ENCODE measurements around the gene XPNPEP2. TPM values are rescaled to one million over a fixed set of nuclear protein-coding genes. Genes with fewer than 3 reads are reported as not detected.

Gene XPNPEP2
- total and polyA plus RNA-seq, 9 of the 15 experiments (the other 6 are each of a cell fraction or from before 2014, with no cell fraction given) = 0.03 to 0.19 (median 0.09) TPM; not detected in 5

DNA sequence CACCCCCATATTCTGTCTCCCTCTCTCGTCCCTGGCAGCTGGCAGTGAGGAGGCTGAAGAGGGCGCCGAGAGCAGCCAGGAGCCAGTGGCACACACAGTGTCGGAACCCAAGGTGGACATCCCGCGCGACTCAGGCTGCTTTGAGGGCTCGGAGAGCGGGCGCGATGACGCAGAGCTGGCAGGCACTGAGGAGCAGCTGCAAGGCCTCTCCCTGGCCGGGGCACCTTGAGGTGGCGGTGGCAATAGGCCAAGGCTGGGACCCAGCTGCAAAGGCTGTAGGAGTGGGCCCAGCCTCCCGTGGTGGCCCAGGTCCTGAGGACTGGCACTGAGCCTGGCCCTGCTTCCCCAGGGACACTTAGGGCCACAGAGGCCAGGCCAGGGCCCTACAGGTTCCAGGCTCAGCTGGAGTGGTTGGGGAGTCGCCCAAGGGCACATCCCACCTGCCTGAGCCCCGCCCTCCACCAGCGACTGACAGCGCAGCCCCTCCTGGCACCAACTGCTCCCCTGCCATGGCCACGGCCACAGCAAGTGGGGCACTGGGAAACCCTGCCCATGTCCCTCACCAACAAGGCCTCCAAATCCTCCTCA, 54.9 kb downstream of the XPNPEP2 start (continued):
- TF ChIP-seq, protein P1, sequence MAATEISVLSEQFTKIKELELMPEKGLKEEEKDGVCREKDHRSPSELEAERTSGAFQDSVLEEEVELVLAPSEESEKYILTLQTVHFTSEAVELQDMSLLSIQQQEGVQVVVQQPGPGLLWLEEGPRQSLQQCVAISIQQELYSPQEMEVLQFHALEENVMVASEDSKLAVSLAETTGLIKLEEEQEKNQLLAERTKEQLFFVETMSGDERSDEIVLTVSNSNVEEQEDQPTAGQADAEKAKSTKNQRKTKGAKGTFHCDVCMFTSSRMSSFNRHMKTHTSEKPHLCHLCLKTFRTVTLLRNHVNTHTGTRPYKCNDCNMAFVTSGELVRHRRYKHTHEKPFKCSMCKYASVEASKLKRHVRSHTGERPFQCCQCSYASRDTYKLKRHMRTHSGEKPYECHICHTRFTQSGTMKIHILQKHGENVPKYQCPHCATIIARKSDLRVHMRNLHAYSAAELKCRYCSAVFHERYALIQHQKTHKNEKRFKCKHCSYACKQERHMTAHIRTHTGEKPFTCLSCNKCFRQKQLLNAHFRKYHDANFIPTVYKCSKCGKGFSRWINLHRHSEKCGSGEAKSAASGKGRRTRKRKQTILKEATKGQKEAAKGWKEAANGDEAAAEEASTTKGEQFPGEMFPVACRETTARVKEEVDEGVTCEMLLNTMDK (IDR thresholded peaks at IDR 0.05; ENCODE audit: borderline replicate concordance, insufficient read depth, low read depth, low read length, poor library complexity, severe bottlenecking) = no peak
- TF ChIP-seq POLR3A (IDR thresholded peaks at IDR 0.05; ENCODE audit: borderline replicate concordance, extremely low read depth, insufficient read depth, insufficient read length) (no peak), NR0B1 (IDR thresholded peaks at IDR 0.05; ENCODE audit: partially characterized antibody) (no peak), SMAD3 (CRISPR knock-in tag; conservative IDR thresholded peaks at IDR 0.05) (no peak), FOXJ2 (tag; IDR thresholded peaks at IDR 0.05) (no peak)

GRCh38 chrX:129795584-129795983, 56.8 kb downstream of the XPNPEP2 start:
- Histone ChIP-seq H3K9ac (ENCODE audit: insufficient read depth in 1 of 2, low read depth in 2 of 2, low read length in 2 of 2) (no peak overlapping the region), H4K20me1 (replicated peaks; ENCODE audit: control insufficient read depth, insufficient read depth, low read length) (no peaks in the 10 kb centered on the region), H3K4me2 (ENCODE audit: insufficient read depth, low read length) (no peak overlapping the region), H3K27me3 (ENCODE audit: control insufficient read depth in 2 of 2, insufficient read depth in 2 of 2, low read length in 2 of 2) (no peaks in the 10 kb centered on the region), H3K9me1 (ENCODE audit: control insufficient read depth, insufficient read depth, low read length) (peaks cover 2% of the 10 kb centered on the region), H2AFZ (ENCODE audit: low read depth, low read length) (no peak overlapping the region), H3K4me1 (replicated peaks in 1 of 2; ENCODE audit: control insufficient read depth in 2 of 2, insufficient read depth in 2 of 2, low read length in 2 of 2) (peaks cover 0 to 5% of the 10 kb centered on the region in 2 experiments; a peak in 1 of 5 replicates), H3K36me3 (ENCODE audit: control insufficient read depth, insufficient read depth, low read length) (peaks cover 6% of the 10 kb centered on the region; the same call in 1 of the 3 replicates), H3K27ac (ENCODE audit: extremely low read depth, low read depth, low read length) (no peak overlapping the region), H3K79me2 (ENCODE audit: control insufficient read depth, insufficient read depth, low read length) (no peaks in the 10 kb centered on the region), H3K4me3 (no peak overlapping the region), H3K9me3 (replicated peaks; ENCODE audit: control insufficient read depth, insufficient read depth, low read depth, low read length) (no peaks in the 10 kb centered on the region)
- 56% methylated on average over 1 of the region's 1 CpG for WGBS (ENCODE audit: insufficient coverage, low coverage, missing lambda C conversion rate)
- ATAC-seq (no peak), DNase-seq (ENCODE audit: extremely low read depth in 1 of 4, low spot score in 3 of 4) (no peak), FAIRE-seq (no peak)
- CTCF ChIA-PET (ENCODE audit: low intra/inter-chr PET ratio) = no interaction called here
- POLR2A ChIA-PET = interaction anchor here (0.6 to 0.9 kb wide), 3 partner anchors 13 to 29 kb away, joined by 3 to 5 read pairs (median 4); no protein-coding TSS in a partner anchor
- BruUV-seq (replicated peaks) = no TSS peak
- in situ Hi-C loops (cut with MboI) = no loop called here
- intact Hi-C loops (cut with micrococcal nuclease) = no loop called here
- no peak for TF ChIP-seq KLF13 (tag; IDR thresholded peaks at IDR 0.05; ENCODE audit: borderline replicate concordance, low read depth)
- TF ChIP-seq COPS2 (conservative IDR thresholded peaks at IDR 0.05) = no peak
- TF ChIP-seq MYBL2 (IDR thresholded peaks at IDR 0.05; ENCODE audit: low read depth) = no peak
- no peak for TF ChIP-seq MYBL2 (CRISPR knock-in tag; IDR thresholded peaks at IDR 0.05; ENCODE audit: borderline replicate concordance)
- no peak for TF ChIP-seq U2AF2 (optimal IDR thresholded peaks at IDR 0.05; ENCODE audit: low read depth, low read length)
- no peak for TF ChIP-seq ZHX1 (conservative IDR thresholded peaks at IDR 0.05; ENCODE audit: low read length)
- no peak for TF ChIP-seq E2F6 (IDR thresholded peaks at IDR 0.05; ENCODE audit: borderline replicate concordance in 1 of 2, extremely low read depth in 1 of 2, insufficient read depth in 1 of 2, insufficient read length in 1 of 2, low read depth in 1 of 2, low read length in 1 of 2, poor library complexity in 1 of 2, severe bottlenecking in 1 of 2)

All from K562 (cell line).